Fibroblast of skin of left biceps (primary cell): ENCODE results near the gene IMPACT.
A peak's percentile ranks its signal among the peaks of the same experiment; 100 is the strongest.

Experiments used
- DNase-seq, 2 experiments: peaks; one replicate each; pipeline ENCODE4 v3.0.0-alpha.2; 2013; ENCODE audit warnings: low read depth in 2 of 2

Gene IMPACT

GRCh38 chr18:24475926-24476589, 49.6 kb downstream of the IMPACT start:
- DNase-seq = no peak

- no peak for DNase-seq
These were observed 52.9 kb downstream of the IMPACT start for GRCh38 chr18:24479371-24479770.

- DNase-seq = no peak
These were observed 56.4 kb downstream of the IMPACT start for GRCh38 chr18:24482821-24483220.

- DNase-seq = no peak
These were observed 59.2 kb downstream of the IMPACT start for GRCh38 chr18:24485681-24486080.

- no peak for DNase-seq
These were observed 60.2 kb downstream of the IMPACT start for GRCh38 chr18:24486684-24487083.

- DNase-seq = peak in 1 of 2 experiments; percentile 12
These were observed 62.5 kb downstream of the IMPACT start for GRCh38 chr18:24488824-24489493.

- DNase-seq = no peak
These were observed 64.1 kb downstream of the IMPACT start for GRCh38 chr18:24490539-24490938.

- DNase-seq = no peak
These were observed 65.7 kb downstream of the IMPACT start for GRCh38 chr18:24491927-24492834.

- no peak for DNase-seq
These were observed 68.1 kb downstream of the IMPACT start for GRCh38 chr18:24494586-24494985.

GRCh38 chr18:24497031-24497754, 70.7 kb downstream of the IMPACT start:
- peak; percentile 73 to 77 for DNase-seq

GRCh38 chr18:24499814-24500213, 73.3 kb downstream of the IMPACT start:
- DNase-seq = peak; percentile 36 to 53

GRCh38 chr18:24500217-24500616, 73.7 kb downstream of the IMPACT start:
- DNase-seq = no peak

GRCh38 chr18:24500766-24501165, 74.3 kb downstream of the IMPACT start:
- no peak for DNase-seq

GRCh38 chr18:24502667-24503523, 76.4 kb downstream of the IMPACT start:
- no peak for DNase-seq
